Subcutaneous abdominal adipose tissue (tissue), 5 donors: ENCODE data around the gene CCDC85C.

ENCODE experiments used
- H3K27ac ChIP-seq: one replicate; pipeline ENCODE4 v1.7.0; 2013; ENCODE audit warnings: low read depth, mild to moderate bottlenecking, inconsistent platforms, low read length, moderate library complexity
- H3K27me3 ChIP-seq, 5 donors: one replicate each; pipeline ENCODE4 v1.7.0; 2013; ENCODE audit warnings: low read length in 5 of 5, inconsistent platforms in 1 of 5; ENCODE audit not compliant: control insufficient read depth in 5 of 5, insufficient read depth in 4 of 5
- H3K36me3 ChIP-seq, 5 donors: one replicate each; pipeline ENCODE4 v1.7.0; 2013; ENCODE audit warnings: low read length in 5 of 5; ENCODE audit not compliant: control insufficient read depth in 5 of 5, insufficient read depth in 5 of 5
- H3K4me1 ChIP-seq, 5 donors: one replicate each; pipeline ENCODE4 v1.7.0; 2013; ENCODE audit warnings: low read length in 5 of 5, mild to moderate bottlenecking in 3 of 5, moderate library complexity in 1 of 5; ENCODE audit not compliant: control insufficient read depth in 5 of 5, insufficient read depth in 5 of 5
- H3K4me3 ChIP-seq, 5 donors: one replicate each; pipeline ENCODE4 v1.7.0; 2013; ENCODE audit warnings: low read length in 5 of 5, low read depth in 1 of 5
- H3K9ac ChIP-seq, 5 donors: one replicate each; pipeline ENCODE4 v1.7.0; 2013; ENCODE audit warnings: low read length in 5 of 5, mild to moderate bottlenecking in 4 of 5, moderate library complexity in 3 of 5
- H3K9me3 ChIP-seq, 5 donors: one replicate each; pipeline ENCODE4 v1.7.0; 2013; ENCODE audit warnings: low read length in 5 of 5; ENCODE audit not compliant: control insufficient read depth in 5 of 5
- donor health status: healthy.
- donor health status: healthy.
- donor health status: healthy.
- donor health status: healthy.
- donor health status: healthy.

Gene CCDC85C

DNA sequence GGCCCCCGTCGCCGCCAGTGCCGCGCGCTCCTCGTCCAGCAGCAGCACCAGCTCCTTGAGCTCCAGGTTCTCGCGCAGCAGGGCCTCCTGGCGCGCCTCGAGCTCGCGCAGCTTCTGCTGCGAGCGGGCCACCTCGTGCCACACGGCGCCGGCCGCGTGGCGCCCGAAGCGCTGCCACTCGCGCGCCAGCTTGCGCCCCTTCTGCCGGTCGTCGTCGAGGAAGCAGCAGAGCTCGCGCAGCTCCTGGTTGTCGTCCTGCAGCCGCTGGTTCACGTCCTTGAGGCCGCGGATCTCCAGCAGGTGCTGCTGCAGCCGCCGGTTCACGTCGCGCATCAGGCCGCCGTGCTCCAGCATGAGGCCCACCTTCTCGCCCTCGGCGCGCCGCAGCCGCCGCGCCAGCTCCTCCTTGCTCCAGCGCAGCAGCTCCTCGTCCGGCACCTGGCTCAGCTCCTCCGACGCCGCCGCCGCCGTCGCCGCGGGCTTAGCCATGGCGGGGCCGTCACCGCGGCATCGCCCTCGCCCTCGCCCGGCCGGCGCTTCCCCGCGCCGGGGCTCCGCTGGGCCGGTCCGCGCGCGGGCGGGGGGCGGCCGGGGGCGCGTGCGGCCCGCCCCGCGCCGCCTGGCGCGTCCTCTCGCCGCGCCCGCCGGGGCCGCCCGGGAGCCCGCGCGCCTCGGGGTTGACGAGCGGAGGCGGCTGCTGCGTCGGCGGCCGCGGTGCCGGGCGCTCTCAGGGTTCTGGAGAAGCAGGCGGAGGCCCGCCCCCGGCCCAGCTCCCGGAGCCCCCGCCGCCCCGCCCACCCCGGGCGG lies at the start of gene CCDC85C:
Gene CCDC85C (minus strand): TSS at position 737 of the 807 bp plus-strand sequence. CDS start 248 bp downstream, at position 489.
- Histone ChIP-seq H3K4me1 (peaks cover 0 to 61% (median 32%) of the 10 kb centered on the region in 5 donors), H3K9ac (peak within 1 kb of the TSS in 4 of 5 donors; percentile 33 to 79 (median 64)), H3K27ac (no peak within 1 kb of the TSS), H3K4me3 (peak within 1 kb of the TSS in 4 of 5 donors; percentile 66 to 81 (median 77)), H3K9me3 (no peaks in the 10 kb centered on the region), H3K36me3 (no peaks in the 10 kb centered on the region), H3K27me3 (peaks cover 0 to 3% (median 3%) of the 10 kb centered on the region in 5 donors)

DNA sequence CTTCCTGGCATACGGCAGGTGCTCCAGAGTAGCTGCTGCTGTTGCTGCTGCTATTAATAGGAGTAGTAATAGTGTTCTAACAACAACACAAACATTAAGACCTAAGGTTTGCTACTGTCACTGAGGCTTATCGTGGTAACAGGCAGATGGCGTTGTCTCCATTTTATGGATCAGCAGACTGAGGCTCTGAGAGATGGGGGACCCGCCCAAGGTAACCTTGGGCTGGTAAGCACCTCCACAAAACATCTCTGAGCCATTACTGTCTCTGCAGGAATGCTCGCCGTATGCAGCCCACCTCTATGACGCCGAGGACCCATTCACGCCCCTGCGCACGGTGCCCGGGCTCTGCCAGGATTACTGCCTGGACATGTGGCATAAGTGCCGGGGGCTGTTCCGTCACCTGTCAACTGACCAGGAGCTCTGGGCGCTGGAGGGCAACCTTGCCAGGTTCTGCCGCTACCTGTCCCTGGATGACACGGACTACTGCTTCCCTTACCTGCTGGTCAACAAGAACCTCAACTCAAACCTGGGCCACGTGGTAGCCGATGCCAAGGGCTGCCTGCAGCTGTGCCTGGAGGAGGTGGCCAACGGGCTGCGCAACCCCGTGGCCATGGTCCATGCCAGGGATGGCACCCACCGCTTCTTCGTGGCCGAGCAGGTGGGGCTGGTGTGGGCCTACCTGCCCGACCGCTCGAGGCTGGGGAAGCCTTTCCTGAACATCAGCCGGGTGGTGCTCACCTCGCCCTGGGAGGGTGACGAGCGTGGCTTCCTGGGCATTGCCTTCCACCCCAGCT lies 48.1 kb upstream of the CCDC85C start:
- Histone ChIP-seq H3K4me3 (no peak overlapping the region), H3K27ac (no peak overlapping the region), H3K9ac (no peak overlapping the region), H3K4me1 (peaks cover 0 to 4% (median 3%) of the 10 kb centered on the region in 5 donors), H3K9me3 (no peaks in the 10 kb centered on the region), H3K36me3 (peaks cover 0 to 5% (median 0%) of the 10 kb centered on the region in 5 donors), H3K27me3 (peaks cover 0 to 3% (median under 1%) of the 10 kb centered on the region in 5 donors)

DNA sequence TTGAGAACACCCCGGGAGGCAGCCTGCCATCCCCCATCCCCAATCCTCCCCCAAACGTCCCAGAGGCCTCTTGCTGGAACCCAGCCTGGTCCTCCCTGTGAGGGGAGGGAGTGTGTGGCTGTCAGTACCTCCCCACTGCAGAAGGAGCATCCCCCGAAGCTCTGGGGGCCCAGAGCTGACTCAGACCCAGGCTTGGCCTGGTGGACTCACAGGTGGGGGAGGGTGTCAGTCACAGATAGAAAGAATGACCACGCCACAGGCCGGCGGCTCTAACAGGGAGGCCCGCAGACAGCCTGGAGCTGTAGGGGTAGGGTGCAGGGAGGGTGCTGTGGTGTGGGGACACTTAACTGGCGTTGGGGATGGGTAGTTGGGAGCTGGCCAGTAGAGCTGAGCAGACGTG lies 46.2 kb upstream of the CCDC85C start:
- H3K27ac ChIP-seq: no peak overlapping the region
- H3K36me3 ChIP-seq: peaks cover 0 to 5% (median 0%) of the 10 kb centered on the region in 5 donors
- no peak overlapping the region for H3K4me3 ChIP-seq

DNA sequence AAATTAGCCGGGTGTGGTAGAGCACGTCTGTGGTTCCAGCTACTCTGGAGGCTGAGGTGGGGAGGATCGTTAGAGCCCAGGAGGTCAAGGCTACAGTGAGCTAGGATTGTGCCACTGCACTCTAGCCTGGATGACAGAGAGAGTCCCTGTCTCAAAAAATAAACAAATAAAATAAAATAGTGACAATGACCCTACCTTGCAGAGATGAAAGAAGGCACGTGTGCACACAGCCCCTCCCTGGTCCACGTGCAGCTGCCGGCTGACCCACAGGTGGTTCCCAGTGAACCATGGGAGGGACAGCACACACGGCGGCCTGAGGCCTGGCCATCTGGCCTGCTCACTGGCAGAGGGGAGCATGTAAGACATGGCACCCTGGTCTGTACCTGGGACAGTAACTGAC lies 45.6 kb upstream of the CCDC85C start:
- H3K4me3 ChIP-seq: no peak overlapping the region
- H3K9ac ChIP-seq: no peak overlapping the region
- H3K36me3 ChIP-seq: peaks cover 0 to 5% (median 0%) of the 10 kb centered on the region in 5 donors
- H3K27ac ChIP-seq: no peak overlapping the region
- H3K9me3 ChIP-seq: no peaks in the 10 kb centered on the region
- H3K27me3 ChIP-seq: peaks cover 5 to 12% (median 11%) of the 10 kb centered on the region in 5 donors
- peaks cover 0 to 15% (median 14%) of the 10 kb centered on the region in 5 donors for H3K4me1 ChIP-seq

More for the DNA sequence above, 46.2 kb upstream of the CCDC85C start:
- Histone ChIP-seq H3K9me3 (no peaks in the 10 kb centered on the region), H3K9ac (no peak overlapping the region), H3K4me1 (peaks cover 0 to 11% (median 9%) of the 10 kb centered on the region in 5 donors), H3K27me3 (peaks cover 5 to 12% (median 9%) of the 10 kb centered on the region in 5 donors)

DNA sequence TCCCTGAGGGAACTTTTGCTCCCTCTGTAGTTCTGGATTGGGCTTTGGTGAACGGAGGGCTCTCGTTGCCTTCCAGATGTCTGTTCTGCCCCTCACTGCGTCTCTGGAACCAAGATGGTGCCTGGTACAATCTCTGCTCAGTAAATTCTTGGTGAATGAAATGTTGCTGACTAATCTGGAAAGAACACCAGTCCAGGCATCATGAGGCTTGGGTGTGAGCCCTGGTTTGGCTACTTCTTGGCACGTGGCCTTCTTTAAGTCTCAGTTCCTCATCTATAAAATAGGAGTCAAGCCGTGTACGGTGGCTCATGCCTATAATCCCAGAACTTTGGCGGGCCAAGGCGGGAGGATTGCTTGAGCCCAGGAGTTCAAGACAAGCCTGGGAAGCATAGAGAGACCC lies 45.2 kb upstream of the CCDC85C start:
- Histone ChIP-seq H3K4me1 (peaks cover 0 to 18% (median 14%) of the 10 kb centered on the region in 5 donors), H3K27me3 (peaks cover 5 to 16% (median 11%) of the 10 kb centered on the region in 5 donors), H3K9ac (no peak overlapping the region), H3K27ac (no peak overlapping the region), H3K9me3 (no peaks in the 10 kb centered on the region), H3K36me3 (peaks cover 0 to 5% (median 0%) of the 10 kb centered on the region in 5 donors), H3K4me3 (no peak overlapping the region)

DNA sequence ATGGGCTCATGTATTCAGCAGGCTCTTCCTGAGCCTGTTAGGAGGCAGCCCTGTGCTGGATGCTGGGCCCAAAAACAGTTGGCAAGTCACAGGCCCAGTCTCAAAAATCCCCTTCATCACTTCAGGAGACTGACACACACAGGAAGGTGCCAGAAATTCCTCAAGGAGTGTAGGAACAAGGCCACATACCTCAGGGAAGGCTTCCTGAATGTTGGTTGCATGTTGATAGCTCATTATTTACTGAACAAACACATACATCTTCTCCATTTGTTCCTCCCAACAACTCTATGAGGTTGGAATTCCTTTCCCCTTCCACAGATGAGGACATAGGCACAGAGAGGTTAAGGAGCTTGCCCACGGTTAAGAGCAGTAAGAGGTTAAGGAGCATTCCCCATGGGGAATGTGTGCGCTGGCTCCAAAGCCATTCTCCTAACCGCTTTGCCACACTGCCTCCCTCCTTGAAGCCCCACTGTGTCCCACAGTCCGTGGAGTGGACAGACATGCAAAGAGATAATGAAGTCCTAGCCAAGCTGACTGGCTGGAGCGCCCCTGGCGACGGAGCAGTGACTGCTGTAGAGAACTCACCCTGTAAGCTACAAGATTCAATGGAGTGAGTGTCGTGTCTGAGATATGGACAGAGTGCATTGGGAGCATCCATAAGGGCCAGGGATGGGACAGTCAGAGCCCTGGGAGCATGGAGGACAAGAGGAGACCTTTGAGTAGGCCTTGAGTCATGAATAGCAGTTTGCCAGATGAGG lies 44.2 kb upstream of the CCDC85C start:
- Histone ChIP-seq H3K9me3 (no peaks in the 10 kb centered on the region), H3K9ac (no peak overlapping the region)

DNA sequence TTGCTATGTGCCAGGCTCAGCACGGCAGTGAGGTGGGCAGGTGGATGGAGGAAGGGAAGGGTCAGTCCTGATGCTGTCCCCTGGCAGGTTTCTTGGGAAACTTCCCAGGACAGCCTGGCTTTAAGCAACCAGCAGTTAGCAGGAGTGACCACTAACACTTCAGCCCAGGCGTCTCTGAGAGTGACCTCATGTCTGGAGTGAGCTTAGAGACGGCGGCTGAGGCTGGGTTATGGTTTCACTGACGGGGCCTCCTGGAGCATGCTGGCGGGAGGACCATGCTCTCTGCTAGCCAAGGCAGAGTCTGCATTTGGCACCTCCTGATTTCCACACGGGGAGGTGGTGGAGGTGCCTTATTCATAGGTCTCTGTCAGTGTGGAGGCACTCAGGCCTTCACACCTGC lies 43.4 kb upstream of the CCDC85C start:
- no peak overlapping the region for H3K4me3 ChIP-seq
- peaks cover 0 to 18% (median 14%) of the 10 kb centered on the region in 5 donors for H3K4me1 ChIP-seq
- H3K9ac ChIP-seq: no peak overlapping the region
- no peaks in the 10 kb centered on the region for H3K9me3 ChIP-seq
- H3K27me3 ChIP-seq: peaks cover 5 to 19% (median 11%) of the 10 kb centered on the region in 5 donors
- no peak overlapping the region for H3K27ac ChIP-seq
- H3K36me3 ChIP-seq: peaks cover 0 to 3% (median 0%) of the 10 kb centered on the region in 5 donors

More for the DNA sequence above, 44.2 kb upstream of the CCDC85C start:
- Histone ChIP-seq H3K27me3 (peaks cover 5 to 19% (median 11%) of the 10 kb centered on the region in 5 donors), H3K4me1 (peaks cover 0 to 18% (median 14%) of the 10 kb centered on the region in 5 donors), H3K36me3 (peaks cover 0 to 5% (median 0%) of the 10 kb centered on the region in 5 donors), H3K27ac (no peak overlapping the region), H3K4me3 (no peak overlapping the region)

DNA sequence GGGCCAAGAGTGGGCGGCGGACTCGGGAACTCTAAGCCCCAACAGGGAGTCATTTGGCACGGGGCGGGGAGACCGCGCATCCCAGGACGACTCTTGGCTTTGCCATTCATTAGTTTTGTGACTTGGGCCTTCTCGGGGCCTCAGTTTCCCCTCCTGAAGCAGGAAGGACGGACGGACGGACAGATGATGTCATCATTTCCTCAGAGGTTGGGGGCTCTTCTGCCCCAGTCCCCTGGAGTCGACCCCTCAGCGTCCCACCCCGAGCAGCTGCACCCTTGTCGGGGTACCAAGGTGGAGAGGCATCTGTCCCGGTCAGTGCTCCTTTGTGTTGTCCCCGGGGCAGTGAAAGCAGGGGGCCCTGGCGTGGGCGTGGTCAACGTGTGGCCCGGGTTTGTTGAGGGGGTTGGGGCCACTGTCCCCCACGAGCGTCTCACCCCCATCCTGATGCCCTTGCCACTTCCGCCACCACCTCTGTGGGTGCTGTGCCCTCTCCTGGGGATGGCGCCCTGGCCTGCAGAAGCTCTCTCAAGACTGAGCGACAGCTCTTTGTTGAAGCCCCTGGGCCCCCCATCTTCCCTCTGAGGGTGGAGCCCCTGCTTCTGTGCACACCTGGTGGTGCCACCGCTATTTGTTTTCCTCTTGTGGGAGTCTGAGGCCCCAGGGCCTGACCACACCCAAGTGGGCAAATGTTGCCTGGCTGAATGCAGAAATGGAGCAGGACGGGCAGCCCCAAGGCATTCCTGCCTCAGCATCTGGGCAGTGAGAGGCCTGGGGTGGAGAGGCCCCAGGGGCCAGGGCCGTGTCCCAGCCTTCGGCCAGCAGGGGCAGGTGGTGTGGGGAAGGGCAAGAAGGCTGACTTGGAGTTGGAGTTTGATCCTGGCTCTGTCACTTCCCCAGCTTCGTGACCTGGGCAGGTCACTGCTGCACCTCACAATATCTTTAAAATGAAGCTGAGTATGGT lies 41.8 kb upstream of the CCDC85C start:
- no peaks in the 10 kb centered on the region for H3K36me3 ChIP-seq
- peak overlapping the region in 4 of 5 donors; percentile 52 to 68 (median 58) for H3K4me3 ChIP-seq
- H3K4me1 ChIP-seq: peaks cover 0 to 18% (median 14%) of the 10 kb centered on the region in 5 donors
- H3K27ac ChIP-seq: no peak overlapping the region
- H3K27me3 ChIP-seq: peaks cover 3 to 19% (median 11%) of the 10 kb centered on the region in 5 donors
- peak overlapping the region in 2 of 5 donors; percentile 26 to 38 for H3K9ac ChIP-seq
- H3K9me3 ChIP-seq: no peaks in the 10 kb centered on the region
